Measurements from ENCODE around the gene AGAP3. TPM values are rescaled to one million over a fixed set of nuclear protein-coding genes. Genes with fewer than 3 reads are reported as not detected.

AGAP3 gene
- total and polyA plus RNA-seq, 2 of the 4 experiments (the other 2 are of a cell fraction), result 35.3 to 93.9 TPM

GRCh38 chr7:151139071-151139790, 53.0 kb downstream of the AGAP3 start:
- Histone ChIP-seq H3K9me1 (ENCODE audit: insufficient read depth, low read length) (peaks cover 3% of the 10 kb centered on the region; the same call in 1 of the 2 replicates), H3K14ac (replicated peaks; ENCODE audit: low read depth, low read length) (no peak overlapping the region), H2AK5ac (ENCODE audit: low read depth, low read length) (no peak overlapping the region), H3K23ac (ENCODE audit: low read depth, low read length) (no peak overlapping the region), H4K91ac (ENCODE audit: insufficient read depth, low read depth, low read length) (no peak overlapping the region), H4K20me1 (ENCODE audit: insufficient read depth, low read length) (peaks cover 3% of the 10 kb centered on the region; the same call in 1 of the 2 replicates), H3K18ac (ENCODE audit: low read depth, low read length) (no peak overlapping the region), H3K9me3 (ENCODE audit: control insufficient read depth, insufficient read depth, low read length) (no peaks in the 10 kb centered on the region), H3K4ac (ENCODE audit: low read depth, low read length) (no peak overlapping the region), H4K5ac (ENCODE audit: low read depth, low read length) (no peak overlapping the region), H2BK5ac (ENCODE audit: low read depth, low read length, poor library complexity, severe bottlenecking) (no peak overlapping the region), H2BK120ac (ENCODE audit: low read depth, low read length) (no peak overlapping the region), H3K9ac (ENCODE audit: low read depth, low read length) (no peak overlapping the region), H2AFZ (replicated peaks; ENCODE audit: low read length, poor library complexity) (no peak overlapping the region), H2BK20ac (ENCODE audit: low read depth, low read length) (no peak overlapping the region), H4K8ac (ENCODE audit: low read depth in 2 of 2, low read length in 2 of 2) (no peak overlapping the region), H3K27me3 (ENCODE audit: control insufficient read depth, insufficient read depth, low read length) (no peaks in the 10 kb centered on the region), H3K4me3 (ENCODE audit: insufficient read depth, low read depth, low read length) (no peak overlapping the region), H3K4me1 (ENCODE audit: control insufficient read depth, insufficient read depth, low read length) (no peaks in the 10 kb centered on the region), H3K27ac (ENCODE audit: insufficient read depth, low read length) (no peak overlapping the region), H3K56ac (ENCODE audit: extremely low read depth, insufficient read depth, low read length) (no peak overlapping the region), H3K79me1 (ENCODE audit: low read depth in 1 of 2, low read length in 2 of 2) (peaks cover 0 to 4% of the 10 kb centered on the region in 2 experiments; a peak in 1 of 4 replicates), H3K36me3 (ENCODE audit: control insufficient read depth, insufficient read depth, low read length) (peaks cover 79% of the 10 kb centered on the region), H2BK15ac (ENCODE audit: low read depth, low read length) (no peak overlapping the region), H3K4me2 (ENCODE audit: low read depth, low read length) (no peak overlapping the region), H2AK9ac (replicated peaks; ENCODE audit: low read depth, low read length, poor library complexity) (no peak overlapping the region)
- DNase-seq (no peak), ATAC-seq (ENCODE audit: low read depth) (peak; percentile 30; the same call in 1 of the 2 replicates)
- ChIA-PET CTCF (no interaction called here), POLR2A (ENCODE audit: unreplicated experiment) (no interaction called here)
- intact Hi-C loops (cut with micrococcal nuclease), result no loop called here
- dilution Hi-C loops (cut with HindIII; ENCODE audit: low sequenced_read_pairs, unreplicated experiment), result no loop called here
- BruUV-seq (replicated peaks), result no TSS peak
- in situ Hi-C loops (cut with MboI; ENCODE audit: low sequenced_read_pairs), result no loop called here
- 80% methylated on average over 1 of the region's 18 CpGs; no CpG with 5 or more reads in 1 of the 2 experiments for WGBS, 2 experiments (ENCODE audit: extremely low coverage in 2 of 2, insufficient read length in 1 of 2)
- TF ChIP-seq RCOR1 (IDR thresholded peaks at IDR 0.05; ENCODE audit: insufficient replicate concordance, low read length) (no peak), SMC3 (IDR thresholded peaks at IDR 0.05; ENCODE audit: low read depth, low read length) (no peak), POLR2A (IDR thresholded peaks at IDR 0.05; ENCODE audit: low read depth, low read length) (no peak), FOS (IDR thresholded peaks at IDR 0.05; ENCODE audit: low read depth, low read length) (no peak), BHLHE40 (IDR thresholded peaks at IDR 0.05; ENCODE audit: low read depth, low read length) (no peak), MXI1 (IDR thresholded peaks at IDR 0.05; ENCODE audit: borderline replicate concordance, low read depth, low read length) (no peak), CTCF (conservative IDR thresholded peaks at IDR 0.05; ENCODE audit: low read depth, low read length) (no peak), NFE2L2 (IDR thresholded peaks at IDR 0.05; ENCODE audit: low read depth, low read length) (no peak), CEBPB (IDR thresholded peaks at IDR 0.05; ENCODE audit: low read depth, low read length) (no peak), ELK1 (IDR thresholded peaks at IDR 0.05; ENCODE audit: borderline replicate concordance, low read depth, low read length) (no peak)
